HG03103 (cell line): ENCODE results near the gene DUS2.
"Not testable (repeated sequence)": the region's sequence is repeated elsewhere in the genome, so short reads cannot be mapped to it uniquely, and the experiment has no call there.

ENCODE experiments used
- ATAC-seq: cut with Tn5 transposase; IDR thresholded peaks from one replicate; pipeline ENCODE4 v1.9.1; 2021; ENCODE audit warnings: low read depth; ENCODE audit not compliant: unreplicated experiment

The DUS2 gene

DNA sequence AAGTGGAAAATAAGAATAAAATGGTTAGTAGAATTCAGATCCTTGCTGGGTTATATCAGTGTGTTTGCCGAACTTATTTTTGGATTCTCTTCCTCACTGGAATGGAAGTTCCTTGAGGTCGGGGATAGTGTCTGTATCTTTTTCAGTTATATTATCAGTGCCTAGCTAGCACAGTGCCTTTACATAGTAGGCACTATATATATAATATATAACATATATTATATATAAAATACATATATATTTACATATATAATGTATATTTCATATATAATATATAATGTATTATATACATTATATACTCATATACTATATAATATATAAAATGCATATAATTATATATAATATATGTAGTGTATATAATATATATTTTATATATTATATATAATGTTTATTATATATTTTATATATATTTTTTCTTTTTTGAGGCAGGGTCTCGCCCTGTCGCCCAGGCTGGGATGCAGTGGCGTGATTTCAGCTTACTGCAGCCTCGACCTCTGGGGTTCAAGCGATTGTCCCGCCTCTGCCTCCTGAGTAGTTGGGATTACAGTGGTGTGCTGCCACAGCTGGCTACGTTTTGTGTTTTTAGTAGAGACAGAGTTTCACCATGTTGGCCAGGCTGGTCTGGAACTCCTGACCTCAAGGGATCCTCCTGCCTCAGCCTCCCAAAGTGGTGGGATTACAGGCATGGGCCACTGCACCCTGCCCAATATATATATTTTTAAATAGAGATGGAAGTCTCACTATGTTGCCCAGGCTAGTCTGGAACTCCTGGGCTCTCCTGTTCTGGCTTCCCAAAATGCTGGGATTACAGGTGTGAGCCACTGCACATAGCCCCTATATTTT lies 65.3 kb downstream of the DUS2 start:
- ATAC-seq, result no peak

DNA sequence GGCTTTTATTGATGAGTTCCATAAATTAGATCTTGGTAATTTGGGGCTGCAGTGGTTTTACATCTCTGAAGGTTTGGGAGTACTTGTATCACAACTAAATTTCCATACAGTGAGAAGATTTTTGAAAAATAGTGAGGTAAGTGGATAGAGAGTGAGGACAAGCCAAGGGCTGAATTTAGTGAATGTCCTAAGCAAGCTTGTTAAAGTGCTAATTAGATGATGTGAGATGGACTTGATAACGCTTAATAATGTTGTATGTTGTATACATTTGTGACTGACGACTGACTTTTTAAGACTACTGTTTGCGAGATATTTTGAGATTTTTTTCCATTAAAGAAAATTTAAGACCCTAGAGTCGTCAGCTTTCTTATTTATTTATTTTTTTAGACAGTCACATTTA lies 66.0 kb downstream of the DUS2 start:
- ATAC-seq, result no peak

DNA sequence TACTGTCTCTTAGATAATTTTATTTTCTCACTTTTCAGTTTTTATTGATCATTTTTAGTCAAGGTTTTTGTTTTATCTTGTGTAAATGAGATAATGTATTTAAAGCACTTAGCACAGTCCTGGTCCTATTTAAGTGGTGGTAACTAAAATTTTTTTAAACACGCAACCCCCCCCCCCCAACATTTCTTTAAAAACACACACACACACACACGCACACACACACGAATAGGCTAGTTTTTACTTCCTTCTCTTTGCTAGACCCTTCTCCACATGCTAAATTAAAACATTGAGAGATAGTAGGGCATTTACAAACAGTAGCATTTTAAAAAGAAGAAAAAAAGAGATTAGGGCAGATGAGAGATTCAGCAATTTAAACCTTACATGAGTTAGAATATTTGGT lies 67.0 kb downstream of the DUS2 start:
- ATAC-seq, result no peak

DNA sequence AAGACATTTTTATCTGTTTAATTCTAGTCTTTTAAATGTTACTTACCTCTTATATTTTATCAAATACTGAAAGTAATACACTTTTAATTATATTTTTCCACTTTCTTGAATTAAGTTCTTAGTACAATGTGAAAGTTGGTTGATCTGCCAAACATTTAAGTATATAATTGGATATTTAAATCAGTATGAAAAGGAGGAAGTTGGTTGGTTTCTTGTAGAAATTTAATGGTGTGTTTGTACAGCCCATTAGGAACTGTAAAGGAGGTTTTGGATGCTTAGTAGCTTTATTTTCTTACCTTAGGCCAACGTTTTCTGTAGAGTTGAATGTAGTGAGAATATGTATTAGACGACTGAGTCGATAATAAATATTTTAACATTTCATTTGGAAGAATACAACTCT lies 67.4 kb downstream of the DUS2 start:
- ATAC-seq, result no peak

DNA sequence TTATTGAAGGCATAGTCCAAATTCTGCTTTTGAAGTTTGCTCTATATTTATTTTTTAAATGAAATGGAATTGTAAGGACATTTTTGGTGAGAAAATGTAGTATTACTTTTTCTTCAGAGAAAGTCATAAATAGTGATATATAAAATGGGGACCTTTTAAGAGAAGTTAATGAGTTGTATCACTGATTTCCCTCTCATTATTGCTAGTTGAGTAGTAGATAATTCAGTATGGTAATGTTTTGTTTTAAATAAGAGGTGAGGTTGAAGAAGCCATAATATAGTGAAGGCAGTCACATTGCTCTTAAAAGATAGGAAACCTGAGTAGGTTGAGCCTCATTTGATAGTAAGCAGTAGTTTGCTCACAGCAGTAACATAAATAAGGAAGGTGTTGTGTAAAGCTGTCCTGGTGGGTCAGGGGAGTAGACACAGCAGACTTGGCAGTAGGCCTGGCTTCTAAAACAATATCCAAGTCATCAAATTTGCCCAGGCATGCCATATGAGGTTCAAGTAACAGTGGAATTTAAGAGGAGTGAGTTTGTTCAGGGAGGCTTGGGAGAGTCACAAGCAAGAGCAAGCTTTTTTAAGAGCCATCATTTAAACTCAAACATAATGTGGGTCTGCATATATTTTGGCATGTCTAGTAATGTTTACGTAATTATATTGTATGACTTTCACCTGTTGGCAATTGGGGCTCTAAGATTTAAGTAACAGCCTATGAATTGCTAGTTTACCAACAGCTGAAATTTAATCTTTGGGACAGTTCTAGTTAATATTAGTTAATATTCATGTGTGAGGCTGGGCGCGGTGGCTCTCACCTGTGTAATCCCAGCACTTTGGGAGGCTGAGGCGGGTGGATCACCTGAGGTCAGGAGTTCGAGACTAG lies 68.5 kb downstream of the DUS2 start:
- ATAC-seq, result no peak

DNA sequence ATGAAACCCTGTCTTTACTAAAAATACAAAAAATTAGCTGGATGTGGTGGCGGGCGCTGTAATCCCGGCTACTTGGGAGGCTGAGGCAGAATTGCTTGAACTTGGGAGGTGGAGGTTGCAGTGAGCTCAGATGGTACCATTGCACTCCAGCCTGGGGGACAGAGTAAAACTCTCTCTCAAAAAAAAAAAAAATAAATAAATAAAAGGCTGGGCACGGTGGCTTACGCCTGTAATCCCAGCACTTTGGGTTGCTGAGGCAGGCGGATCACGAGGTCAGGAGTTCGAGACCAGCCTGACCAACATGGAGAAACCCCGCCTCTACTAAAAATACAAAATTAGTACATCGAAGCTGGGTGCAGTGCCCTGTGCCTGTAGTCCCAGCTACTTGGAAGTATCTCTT lies 69.2 kb downstream of the DUS2 start:
- ATAC-seq, result not testable (repeated sequence)

DNA sequence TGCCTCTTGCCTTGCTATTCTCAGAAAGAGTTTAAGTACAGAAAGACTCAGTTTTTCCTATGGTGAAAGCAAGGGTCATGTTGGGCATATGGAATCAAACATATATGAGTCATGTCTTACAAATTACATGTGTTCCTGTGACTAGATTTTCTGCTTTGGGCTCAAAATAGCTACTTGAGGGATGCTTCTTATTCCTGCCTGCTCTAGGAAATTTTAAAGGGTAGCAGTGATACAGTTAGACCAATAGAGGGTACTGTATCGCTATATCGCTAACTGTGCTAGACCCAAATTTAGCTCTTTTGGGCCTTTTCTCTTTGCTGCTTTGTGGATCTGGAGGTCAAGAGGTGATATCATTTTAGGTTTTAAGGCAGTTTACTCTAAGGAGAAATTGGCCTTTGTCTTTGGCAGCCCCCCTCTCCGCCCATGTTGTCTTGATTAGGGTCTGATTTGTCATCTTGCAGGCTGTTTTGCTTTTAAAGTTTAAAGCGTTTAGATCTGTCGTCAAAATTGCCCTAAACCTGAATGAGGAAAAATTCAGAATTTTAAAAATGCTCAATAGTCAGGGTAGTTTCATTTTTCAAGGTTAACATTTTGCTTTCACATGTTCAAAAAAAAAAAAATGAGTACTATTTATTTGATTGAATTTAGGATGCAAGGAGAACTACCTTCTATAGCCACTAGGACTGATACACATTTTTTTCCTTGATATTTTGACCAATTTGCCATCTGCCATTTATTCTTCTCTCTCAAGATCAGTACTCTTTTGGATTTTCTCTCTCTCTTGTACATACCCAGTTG lies 70.9 kb downstream of the DUS2 start:
- no peak for ATAC-seq

DNA sequence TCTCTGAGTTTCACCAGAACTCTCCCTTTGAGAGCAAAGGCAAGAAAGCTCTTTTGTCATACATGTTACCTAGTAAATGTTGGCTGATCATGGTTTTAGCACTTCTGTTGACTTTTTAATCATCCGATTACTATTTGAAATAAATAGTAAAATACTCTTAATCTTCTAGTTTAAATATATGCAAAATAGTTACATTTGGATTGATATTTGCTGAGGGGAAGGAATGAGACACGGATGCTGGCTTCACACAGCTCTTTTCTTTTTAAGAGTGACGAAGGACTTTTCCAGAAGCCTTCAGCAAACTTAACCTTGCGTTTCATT lies 71.5 kb downstream of the DUS2 start:
- ATAC-seq, result no peak

DNA sequence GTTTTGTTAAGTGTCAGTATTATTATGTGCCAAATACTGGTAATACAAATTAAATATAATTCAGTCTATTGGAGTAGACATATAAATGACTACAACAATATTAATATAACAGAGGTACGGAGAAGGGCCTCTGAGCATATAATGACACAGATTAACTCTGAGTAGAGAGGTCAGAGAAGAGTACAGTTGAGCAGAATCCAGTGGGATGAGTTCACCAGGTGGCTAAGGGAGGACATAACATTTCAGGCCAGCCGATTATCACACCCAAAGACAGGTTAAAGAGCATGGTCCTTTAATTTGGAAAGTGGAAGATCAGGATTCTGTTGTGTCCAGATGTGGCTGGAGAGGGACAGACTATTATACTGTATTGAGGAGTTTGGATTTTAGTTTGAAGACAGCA lies 73.4 kb downstream of the DUS2 start:
- no peak for ATAC-seq

DNA sequence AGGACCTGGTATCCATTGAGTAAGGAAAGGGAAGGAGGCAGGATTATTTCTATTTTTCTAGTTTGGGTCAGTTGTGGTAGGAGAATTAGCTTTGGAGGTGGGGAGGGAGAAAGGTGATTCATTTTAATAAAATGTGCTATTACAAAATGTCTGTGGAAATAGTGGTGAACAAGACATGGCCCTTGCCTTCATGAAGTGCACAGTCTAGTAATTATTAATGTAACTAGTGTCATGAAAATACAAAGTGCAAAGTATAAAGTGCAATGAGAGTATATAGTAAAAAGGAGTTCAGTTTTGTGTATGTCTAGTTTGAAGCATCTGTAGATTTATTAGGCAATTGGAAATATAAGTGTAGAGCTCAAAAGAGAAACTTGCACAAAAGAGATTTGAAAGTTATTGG lies 74.0 kb downstream of the DUS2 start:
- ATAC-seq, result no peak

DNA sequence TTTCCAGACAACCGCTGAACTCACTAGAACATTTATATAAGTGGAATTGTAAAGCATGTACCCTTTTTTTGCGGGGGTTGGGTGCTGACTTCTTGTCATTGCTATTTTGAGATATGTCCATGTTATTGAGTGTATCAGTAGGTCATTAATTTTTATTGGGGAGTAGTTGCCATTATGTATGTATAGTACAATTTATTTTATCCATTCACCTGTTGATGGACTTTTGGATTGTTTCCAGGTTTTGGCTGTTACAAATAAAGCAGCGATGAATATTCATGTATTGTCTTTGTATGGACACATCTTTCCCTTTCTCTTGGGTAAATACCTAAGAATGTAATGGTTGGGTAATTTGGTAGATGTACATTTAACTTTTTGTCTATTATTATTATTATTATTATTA lies 74.8 kb downstream of the DUS2 start:
- ATAC-seq, result no peak

DNA sequence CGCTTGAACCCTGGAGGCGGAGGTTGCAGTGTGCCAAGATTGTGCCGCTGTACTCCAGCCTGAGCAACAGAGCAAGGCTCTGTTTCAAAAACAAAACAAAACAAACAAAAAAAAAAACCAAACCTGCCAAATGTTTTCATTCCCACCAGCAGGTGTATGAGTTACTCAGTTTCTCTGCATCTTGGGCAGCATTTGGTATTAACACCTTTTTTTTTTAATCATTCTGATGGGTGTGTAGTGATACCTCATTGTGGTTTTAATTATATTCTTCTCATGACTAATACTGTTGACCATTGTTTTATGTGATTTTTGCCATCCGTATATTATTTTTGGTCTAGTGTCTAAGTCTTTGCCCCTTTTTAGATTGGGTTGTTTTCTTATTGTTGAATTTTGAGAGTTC lies 77.4 kb downstream of the DUS2 start:
- no peak for ATAC-seq

DNA sequence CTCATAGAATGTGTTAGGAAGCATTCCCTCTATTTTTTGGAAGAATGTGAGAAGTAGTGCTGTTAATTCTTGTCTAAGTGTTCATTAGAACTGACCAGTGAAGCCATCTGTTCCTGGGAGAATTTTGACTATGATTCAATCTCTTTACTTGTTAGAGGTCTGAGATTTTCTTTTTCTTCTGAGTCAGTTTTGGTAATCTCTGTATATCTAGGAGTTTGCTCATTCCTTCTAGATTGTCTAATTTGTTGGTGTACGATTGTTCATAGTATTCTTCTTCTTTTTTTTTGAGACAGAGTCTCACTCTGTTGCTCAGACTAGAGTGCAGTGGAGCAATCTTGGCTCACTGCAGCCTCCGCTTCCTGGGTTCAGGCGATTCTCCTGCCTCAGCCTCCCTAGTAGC lies 82.5 kb downstream of the DUS2 start:
- ATAC-seq, result no peak

DNA sequence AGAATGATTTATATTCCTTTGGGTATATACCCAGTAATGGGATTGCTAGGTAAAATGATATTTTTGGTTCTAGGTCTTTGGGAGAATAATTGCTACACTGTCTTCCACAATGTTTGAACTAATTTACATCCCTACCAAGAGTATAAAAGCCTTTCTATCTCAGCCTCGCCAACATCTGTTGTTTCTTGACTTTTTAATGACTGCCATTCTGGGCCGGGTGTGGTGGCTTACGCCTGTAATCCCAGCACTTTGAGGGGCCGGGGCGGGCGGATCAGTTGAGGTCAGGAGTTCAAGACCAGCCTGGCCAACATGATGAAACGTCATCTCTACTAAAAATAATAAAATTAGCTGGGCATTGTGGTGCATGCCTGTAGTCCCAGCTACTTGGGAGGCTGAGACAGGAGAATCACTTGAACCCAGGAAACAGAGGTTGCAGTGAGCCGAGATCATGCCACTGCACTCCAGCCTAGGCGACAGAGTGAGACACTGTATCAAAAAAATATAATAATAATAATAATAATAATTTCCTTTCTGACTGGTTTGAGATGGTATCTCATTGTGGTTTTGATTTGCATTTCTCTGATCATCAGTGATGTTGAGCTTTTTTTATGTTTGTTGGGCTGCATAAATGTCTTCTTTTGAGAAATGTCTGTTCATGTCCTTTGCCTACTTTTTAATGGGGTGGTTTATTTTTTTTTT lies 84.3 kb downstream of the DUS2 start:
- not testable (repeated sequence) for ATAC-seq

DNA sequence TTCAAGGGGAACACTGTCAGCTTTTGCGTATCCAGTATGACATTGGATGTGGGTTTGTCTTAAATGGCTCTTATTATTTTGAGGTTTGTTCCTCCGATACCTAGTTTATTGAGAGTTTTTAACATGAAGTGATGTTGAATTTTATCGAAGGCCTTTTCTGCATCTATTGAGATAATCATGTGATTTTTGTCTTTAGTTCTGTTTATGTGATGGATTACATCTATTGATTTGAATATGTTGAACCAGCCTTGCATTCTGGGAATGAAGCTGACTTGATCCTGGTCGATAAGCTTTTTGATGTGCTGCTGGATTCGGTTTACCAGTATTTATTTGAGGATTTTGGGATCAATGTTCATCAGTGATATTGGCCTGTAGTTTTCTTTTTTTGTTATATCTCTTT lies 86.1 kb downstream of the DUS2 start:
- ATAC-seq, result not testable (repeated sequence)

DNA sequence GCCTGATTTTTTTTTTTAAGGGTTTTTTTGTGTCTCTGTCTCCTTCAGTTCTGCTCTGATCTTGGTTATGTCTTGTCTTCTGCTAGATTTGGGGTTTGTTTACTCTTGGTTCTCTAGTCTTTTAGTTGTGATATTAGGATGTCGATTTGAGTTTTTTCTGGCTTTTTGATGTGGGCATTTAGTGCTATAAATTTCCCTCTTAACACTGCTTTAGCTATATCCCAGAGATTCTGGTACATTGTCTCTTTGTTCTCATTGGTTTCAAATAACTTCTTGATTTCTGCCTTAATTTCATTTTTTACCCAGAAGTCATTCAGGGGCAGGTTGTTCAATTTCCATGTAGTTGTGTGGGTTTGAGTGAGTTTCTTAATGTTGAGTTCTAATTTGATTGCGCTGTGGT lies 87.5 kb downstream of the DUS2 start:
- ATAC-seq, result not testable (repeated sequence)

DNA sequence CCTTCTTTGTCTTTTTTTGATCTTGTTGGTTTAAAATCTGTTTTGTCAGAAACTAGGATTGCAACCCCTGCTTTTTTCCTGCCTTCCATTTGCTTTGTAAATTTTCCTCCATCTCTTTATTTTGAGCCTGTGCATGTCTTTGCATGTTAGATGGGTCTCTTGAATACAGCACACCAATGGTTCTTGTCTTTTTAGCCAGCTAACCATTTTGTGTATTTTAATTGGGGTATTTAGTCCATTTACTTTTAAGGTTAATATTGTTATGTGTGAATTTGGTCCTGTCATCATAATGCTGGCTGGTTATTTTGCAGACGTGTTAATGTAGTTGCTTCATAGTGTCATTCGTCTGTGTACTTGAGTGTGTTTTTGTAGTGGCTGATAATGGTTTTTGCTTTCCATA lies 88.3 kb downstream of the DUS2 start:
- ATAC-seq, result no peak

DNA sequence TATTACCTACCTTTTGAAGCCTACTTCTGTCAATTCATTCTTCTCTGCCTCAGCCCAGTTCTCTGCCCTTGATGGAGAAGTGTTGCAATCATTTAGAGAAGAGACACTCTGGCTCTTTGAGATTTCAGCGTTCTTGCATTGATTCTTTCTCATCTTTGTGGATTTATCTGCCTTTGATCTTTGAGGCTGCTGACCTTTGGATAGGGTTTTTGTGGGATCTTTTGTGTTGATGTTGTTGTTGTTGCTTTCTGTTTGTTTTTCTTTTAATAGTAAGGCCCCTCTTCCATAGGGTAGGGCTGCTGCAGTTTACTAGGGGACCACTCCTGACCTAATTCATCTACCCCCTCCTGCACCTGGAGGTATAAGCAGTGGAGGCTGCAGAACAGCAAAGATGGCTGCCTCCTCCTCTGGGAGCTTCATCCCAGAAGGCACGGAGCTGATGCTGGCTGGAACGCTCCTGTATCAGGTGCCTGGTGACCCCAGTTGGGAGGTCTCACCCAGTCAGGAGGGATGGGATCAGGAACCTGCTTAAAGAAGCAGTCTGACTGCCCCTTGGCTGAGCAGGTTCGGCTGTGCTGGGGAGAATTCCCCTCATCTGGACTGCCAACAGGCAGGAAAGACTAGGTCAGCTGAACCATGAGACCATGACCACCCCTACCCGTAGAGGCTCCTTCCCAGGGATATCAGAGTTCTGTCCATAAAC lies 90.1 kb downstream of the DUS2 start:
- no peak for ATAC-seq

DNA sequence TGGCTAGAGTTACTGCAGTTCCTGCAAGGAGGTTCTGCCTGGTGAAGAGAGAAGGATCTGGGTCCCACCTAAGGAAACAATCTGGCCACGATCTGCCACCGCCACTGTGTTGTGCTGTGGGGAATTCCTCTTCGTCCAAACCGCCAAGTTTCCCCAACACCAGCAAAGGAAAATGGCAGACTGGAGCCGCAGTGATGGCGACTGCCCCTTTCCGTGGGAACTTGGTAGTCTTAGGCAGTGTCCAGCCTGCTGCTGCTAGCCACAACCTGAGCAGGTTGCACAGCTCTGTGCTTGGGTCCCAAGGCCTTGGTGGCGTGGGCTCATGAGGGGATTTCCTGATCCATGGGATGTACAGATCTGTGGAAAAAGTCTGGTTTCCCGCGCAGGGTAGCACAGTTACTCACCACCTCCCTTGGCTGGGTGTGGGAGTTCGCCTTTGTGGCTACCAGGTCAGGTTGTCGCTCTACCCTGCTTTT lies 90.7 kb downstream of the DUS2 start:
- no peak for ATAC-seq

DNA sequence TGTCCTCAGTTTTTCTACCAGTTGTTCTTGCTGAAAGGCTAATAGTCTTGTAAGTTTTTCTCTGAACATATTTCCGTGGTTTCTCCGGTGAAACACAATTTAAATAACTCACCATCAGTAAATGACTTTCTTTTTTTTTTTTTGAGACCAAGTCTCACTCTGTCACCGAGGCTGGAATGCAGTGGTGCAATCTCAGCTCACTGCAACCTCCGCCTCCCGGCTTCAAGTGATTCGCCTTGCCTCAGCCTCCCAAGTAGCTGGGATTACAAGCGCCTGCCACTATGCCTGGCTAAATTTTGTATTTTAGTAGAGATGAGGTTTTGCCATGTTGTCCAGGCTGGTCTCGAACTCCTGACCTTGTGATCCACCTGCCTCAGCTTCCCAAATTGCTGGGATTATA lies 91.9 kb downstream of the DUS2 start:
- not testable (repeated sequence) for ATAC-seq
